HG02623 (cell line): Measurements from ENCODE around the gene OR2S2.

Experiments used
- ATAC-seq: cut with Tn5 transposase; IDR thresholded peaks from one replicate; pipeline ENCODE4 v1.9.1; 2021; ENCODE audit warnings: moderate library complexity; ENCODE audit not compliant: unreplicated experiment

The OR2S2 gene

GRCh38 chr9:35910613-35911359, 47.2 kb downstream of the OR2S2 start:
- ATAC-seq: no peak

GRCh38 chr9:35909687-35910612, 48.0 kb downstream of the OR2S2 start:
- ATAC-seq: no peak

GRCh38 chr9:35909274-35909673, 48.7 kb downstream of the OR2S2 start, which contains the start of gene SPAAR:
TSS of gene SPAAR (plus strand) at chr9:35909490. CDS start at chr9:35910464, 974 bp downstream.
- ATAC-seq: no peak

GRCh38 chr9:35908504-35909125, 49.3 kb downstream of the OR2S2 start:
- ATAC-seq: no peak

GRCh38 chr9:35907711-35908503, 50.0 kb downstream of the OR2S2 start:
- ATAC-seq: no peak
